Common myeloid progenitor, CD34-positive (primary cell): ENCODE measurements around the gene DAAM2.

Experiments used
- CTCF ChIA-PET: fragments of 350-600 bp; sonication (Branson Sonifier 250); formaldehyde crosslinking; loops from one replicate; lab custom pipeline; 2021; ENCODE audit warnings: antibody characterized with exemption; lab: Charles Lee
- POLR2A ChIA-PET: fragments of 350-600 bp; sonication (Branson Sonifier 250); formaldehyde crosslinking; loops from one replicate; lab custom pipeline; 2021; ENCODE audit warnings: antibody characterized with exemption; lab: Charles Lee
- DNase-seq, 3 donors: peaks; one replicate each; pipeline versions ENCODE4 v3.0.0 to v3.0.0-alpha.2; 2013
- H3K27ac ChIP-seq, 2 experiments: 1 replicate in 1 of 2; 2 replicates in 1 of 2; pipeline ENCODE4 v1.7.0; 2013; ENCODE audit warnings: inconsistent platforms in 2 of 2, low read length in 2 of 2, mild to moderate bottlenecking in 2 of 2, low read depth in 1 of 2, moderate library complexity in 1 of 2; ENCODE audit not compliant: severe bottlenecking in 2 of 2, insufficient read depth in 1 of 2, poor library complexity in 1 of 2
- H3K27me3 ChIP-seq, 5 experiments: replicated peaks in 2 of 5; 1 replicate in 3 of 5; 2 replicates in 2 of 5; pipeline versions ENCODE4 v1.6.1 to v1.7.0; 2013; ENCODE audit warnings: low read length in 4 of 5, mild to moderate bottlenecking in 2 of 5, moderate library complexity in 2 of 5, inconsistent platforms in 1 of 5; ENCODE audit not compliant: insufficient read depth in 5 of 5, control insufficient read depth in 4 of 5
- H3K36me3 ChIP-seq, 4 experiments: 1 replicate in 2 of 4; 2 replicates in 2 of 4; pipeline versions ENCODE4 v1.6.1 to v1.7.0; 2013; ENCODE audit warnings: low read length in 3 of 4, control low read depth in 1 of 4, mild to moderate bottlenecking in 1 of 4; ENCODE audit not compliant: control insufficient read depth in 4 of 4, insufficient read depth in 4 of 4
- H3K4me1 ChIP-seq, 4 experiments: 1 replicate in 3 of 4; 2 replicates in 1 of 4; pipeline versions ENCODE4 v1.6.1 to v1.7.1; 2013; ENCODE audit warnings: low read length in 3 of 4, mild to moderate bottlenecking in 3 of 4, control low read depth in 1 of 4, inconsistent platforms in 1 of 4, moderate library complexity in 1 of 4; ENCODE audit not compliant: control insufficient read depth in 4 of 4, insufficient read depth in 4 of 4; ENCODE audit errors: control extremely low read depth in 1 of 4
- H3K4me3 ChIP-seq, 7 experiments: 1 replicate in 4 of 7; 2 replicates in 3 of 7; pipeline versions ENCODE4 v1.5.1 to v1.7.0; 2013; ENCODE audit warnings: mild to moderate bottlenecking in 7 of 7, low read length in 6 of 7, moderate library complexity in 6 of 7, inconsistent platforms in 2 of 7, low read depth in 2 of 7, control low read depth in 1 of 7; ENCODE audit not compliant: insufficient read depth in 4 of 7, control insufficient read depth in 1 of 7; ENCODE audit errors: extremely low read depth in 1 of 7
- H3K9me3 ChIP-seq, 5 experiments: 1 replicate in 4 of 5; 2 replicates in 1 of 5; pipeline versions ENCODE4 v1.6.1 to v1.7.1; 2013; ENCODE audit warnings: low read length in 4 of 5, mild to moderate bottlenecking in 2 of 5, inconsistent platforms in 1 of 5, low read depth in 1 of 5, moderate library complexity in 1 of 5; ENCODE audit not compliant: control insufficient read depth in 4 of 5, insufficient read depth in 2 of 5; ENCODE audit errors: control extremely low read depth in 1 of 5
- WGBS: methylation state at CpG from one replicate; pipeline ENCODE4 v1.1.5; 2013; ENCODE audit not compliant: insufficient coverage; 5-methylcytosine and 5-hydroxymethylcytosine counted together

Gene DAAM2

DNA sequence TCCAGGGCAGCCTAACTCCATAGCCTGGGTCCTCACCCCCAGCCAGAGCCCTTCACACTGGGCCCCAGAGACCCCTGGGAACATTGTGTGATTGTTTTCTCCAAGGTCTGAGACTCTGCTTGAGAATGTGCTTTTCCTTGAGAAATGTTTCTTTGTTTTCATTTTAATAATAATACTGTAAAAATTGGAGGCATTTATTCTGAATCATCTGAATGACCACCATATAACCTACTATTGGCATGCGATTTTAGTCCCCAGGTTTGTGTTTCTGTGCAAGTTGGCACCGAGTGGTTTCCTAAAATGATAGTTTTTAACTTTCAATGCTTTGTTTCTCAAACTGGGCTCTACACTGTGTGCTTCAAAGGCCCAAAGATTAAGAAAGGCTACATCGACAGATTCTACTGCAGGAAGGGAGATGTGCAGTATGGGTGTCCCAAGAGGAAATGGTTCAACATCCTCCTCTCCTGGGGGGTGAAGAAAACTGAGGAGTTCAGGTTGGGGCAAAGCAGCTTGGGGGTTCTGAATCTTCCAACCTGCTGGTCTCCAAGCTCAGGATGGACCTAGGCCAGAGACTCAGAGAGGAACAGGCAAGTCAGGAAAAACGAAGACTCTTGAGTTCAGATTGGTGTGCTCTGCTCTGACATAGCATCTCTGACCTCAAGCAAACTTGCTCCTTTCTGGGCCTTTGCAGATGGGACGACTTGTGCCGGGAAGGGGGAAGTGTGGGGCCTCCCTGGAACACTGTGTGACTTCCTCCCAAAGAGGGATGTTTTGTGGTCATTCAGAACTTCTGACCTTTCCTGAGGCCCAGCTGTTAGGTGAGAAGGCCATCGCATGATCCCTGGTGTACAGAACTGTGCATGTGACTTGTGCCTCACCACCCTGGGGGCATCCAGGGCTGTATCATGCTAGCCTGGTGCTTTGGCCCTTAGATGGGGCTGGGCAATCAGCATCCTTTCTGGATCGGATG lies 31.0 kb downstream of the DAAM2 start:
- DNase-seq: no peak
- Histone ChIP-seq H3K27ac (no peak overlapping the region), H3K4me3 (no peak overlapping the region), H3K4me1 (no peaks in the 10 kb centered on the region), H3K27me3 (peaks cover 0 to 9% (median 0%) of the 10 kb centered on the region in 5 experiments), H3K9me3 (no peaks in the 10 kb centered on the region), H3K36me3 (no peaks in the 10 kb centered on the region)
- WGBS: 58% methylated on average over 7 of the region's 8 CpGs
- ChIA-PET POLR2A (no interaction called here), CTCF (no interaction called here)

DNA sequence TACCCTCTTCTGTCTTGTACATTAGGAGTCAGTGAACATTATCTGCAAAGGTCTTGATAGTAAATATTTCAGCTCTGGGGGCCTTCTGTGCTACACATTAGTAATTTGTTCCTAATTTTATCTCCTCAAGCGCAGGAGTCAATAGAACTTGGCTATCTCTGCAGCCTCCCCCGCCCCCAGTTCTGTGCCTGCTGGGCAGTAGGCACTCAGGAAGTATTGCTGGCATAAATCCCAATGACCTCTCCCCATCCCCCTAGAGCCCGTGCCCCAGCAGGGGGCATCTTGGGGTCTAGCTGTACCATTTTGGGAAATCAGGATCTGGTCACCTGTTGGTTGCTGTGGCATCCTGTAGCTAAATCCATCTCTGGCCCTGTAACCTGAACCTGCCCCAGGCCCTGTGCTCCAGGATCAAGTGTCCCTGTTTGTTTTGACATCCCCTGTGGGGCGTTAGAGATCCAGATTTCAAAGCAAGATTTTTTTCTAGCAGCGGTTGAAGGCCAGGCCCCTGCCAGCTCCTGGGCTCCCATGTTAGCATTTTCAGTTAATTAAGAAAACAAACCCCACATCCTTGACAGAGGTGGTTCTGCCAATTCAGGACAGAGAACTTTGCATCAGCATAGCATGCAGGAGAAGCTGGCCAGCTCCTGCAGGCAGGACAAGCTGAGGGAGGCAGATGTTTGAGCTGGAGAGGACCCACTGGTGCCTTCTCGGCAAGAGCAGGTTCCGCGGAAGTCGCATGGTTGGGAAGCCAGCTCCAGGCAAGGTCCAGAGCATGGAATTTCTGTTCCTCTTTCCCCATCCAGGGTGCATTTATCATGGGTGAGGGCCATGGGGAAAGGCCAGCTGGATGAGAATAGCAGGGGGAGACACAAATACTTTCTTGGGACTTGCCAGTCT lies 32.1 kb downstream of the DAAM2 start:
- ChIA-PET CTCF (no interaction called here), POLR2A (no interaction called here)
- H3K27me3 ChIP-seq: peaks cover 0 to 9% (median 0%) of the 10 kb centered on the region in 5 experiments
- no peaks in the 10 kb centered on the region for H3K36me3 ChIP-seq
- H3K4me3 ChIP-seq: no peak overlapping the region
- no peak overlapping the region for H3K27ac ChIP-seq
- no peaks in the 10 kb centered on the region for H3K4me1 ChIP-seq
- WGBS: 93% methylated on average over 6 of the region's 9 CpGs
- no peak for DNase-seq
- H3K9me3 ChIP-seq: no peaks in the 10 kb centered on the region

DNA sequence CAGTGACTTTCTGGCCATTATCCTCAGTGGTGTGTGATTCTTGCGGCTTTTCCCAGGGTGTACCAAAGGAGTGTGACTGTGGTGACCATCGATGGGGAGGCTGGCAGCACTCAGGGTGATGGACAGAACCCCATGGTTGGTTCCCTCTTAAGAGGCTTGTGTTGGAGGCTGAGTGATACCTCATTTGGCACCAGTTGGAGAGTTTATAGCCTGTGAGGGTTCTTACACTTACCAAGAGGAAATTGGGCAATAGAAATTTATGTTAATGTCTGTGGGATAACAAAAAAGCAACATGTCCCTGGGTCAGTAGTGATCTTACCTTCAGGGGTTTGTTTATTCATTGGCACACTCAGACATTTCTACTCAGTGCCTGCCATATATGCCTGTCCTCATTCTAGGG lies 37.2 kb downstream of the DAAM2 start:
- 92% methylated on average over 2 of the region's 2 CpGs for WGBS
- POLR2A ChIA-PET: no interaction called here
- CTCF ChIA-PET: no interaction called here

DNA sequence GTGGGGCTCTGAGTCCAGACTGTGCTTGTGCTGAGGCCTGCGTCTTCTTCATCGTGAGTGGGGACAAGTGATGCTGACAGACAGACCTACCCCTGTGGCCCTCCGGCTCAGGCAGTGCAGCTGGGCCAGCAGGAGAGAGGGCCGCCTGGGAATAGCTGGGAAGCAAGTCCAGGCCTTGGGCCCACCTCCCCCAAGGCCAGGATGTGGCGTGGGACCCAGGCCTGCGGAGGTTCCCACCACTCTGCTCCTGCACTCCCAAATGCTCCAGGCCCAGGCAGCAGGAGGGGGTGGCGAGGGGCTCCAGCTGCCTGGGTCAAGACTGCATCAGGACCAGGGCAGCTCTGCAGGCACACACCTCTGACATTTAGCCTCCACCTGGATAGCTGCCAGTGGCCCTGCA lies 38.3 kb downstream of the DAAM2 start:
- Histone ChIP-seq H3K27me3 (peaks cover 0 to 15% (median 4%) of the 10 kb centered on the region in 5 experiments), H3K9me3 (no peaks in the 10 kb centered on the region), H3K36me3 (no peaks in the 10 kb centered on the region), H3K4me3 (no peak overlapping the region), H3K4me1 (no peaks in the 10 kb centered on the region), H3K27ac (no peak overlapping the region)
- POLR2A ChIA-PET: no interaction called here
- DNase-seq: no peak
- CTCF ChIA-PET: no interaction called here
- WGBS: 100% methylated on average over 6 of the region's 7 CpGs

More for the DNA sequence above, 37.2 kb downstream of the DAAM2 start:
- Histone ChIP-seq H3K9me3 (no peaks in the 10 kb centered on the region), H3K27me3 (peaks cover 0 to 7% (median 3%) of the 10 kb centered on the region in 5 experiments), H3K36me3 (no peaks in the 10 kb centered on the region), H3K4me3 (no peak overlapping the region), H3K4me1 (no peaks in the 10 kb centered on the region), H3K27ac (no peak overlapping the region)
- no peak for DNase-seq

DNA sequence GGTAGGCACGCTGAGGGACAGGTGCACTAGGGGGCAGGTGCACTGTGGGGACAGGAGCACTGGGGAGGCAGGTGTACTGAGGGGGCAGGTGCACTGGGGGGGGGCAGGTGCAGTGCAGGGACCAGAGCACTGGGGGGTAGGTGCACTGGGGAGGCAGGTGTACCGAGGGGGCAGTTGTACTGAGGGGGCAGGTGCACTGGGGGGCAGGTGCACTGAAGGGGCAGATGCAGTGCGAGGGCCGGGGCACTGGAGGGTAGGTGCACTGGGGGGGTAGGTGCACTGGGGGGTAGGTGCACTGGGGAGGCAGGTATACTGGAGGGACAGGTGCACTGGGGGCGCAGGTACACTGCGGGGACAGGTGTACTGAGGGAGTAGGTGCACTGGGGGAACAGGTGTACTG lies 39.5 kb downstream of the DAAM2 start:
- WGBS: 100% methylated on average over 2 of the region's 6 CpGs
- ChIA-PET CTCF (no interaction called here), POLR2A (no interaction called here)
- Histone ChIP-seq H3K27me3 (peaks cover 0 to 25% (median 3%) of the 10 kb centered on the region in 5 experiments), H3K27ac (no peak overlapping the region), H3K9me3 (no peaks in the 10 kb centered on the region), H3K4me3 (no peak overlapping the region), H3K4me1 (no peaks in the 10 kb centered on the region), H3K36me3 (no peaks in the 10 kb centered on the region)
- DNase-seq: no peak

DNA sequence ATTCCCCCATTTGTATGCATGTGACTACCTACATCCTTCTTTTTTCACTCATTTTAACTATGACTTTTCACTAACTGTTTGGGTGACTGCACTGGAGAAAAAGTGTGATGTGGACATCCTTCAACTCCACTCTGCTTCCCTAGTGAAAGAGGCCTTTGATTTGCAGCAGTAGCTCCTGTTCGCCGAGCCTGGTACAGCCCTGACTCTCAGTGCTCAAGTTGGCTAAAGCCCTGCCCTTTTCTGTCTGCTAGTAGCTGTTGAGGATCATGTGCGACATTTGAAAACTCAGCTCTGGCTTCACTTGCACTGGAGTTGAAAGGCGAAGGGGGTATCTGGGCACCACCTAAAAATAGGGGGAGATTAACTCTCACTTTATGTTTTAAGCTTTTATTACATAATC lies 42.1 kb downstream of the DAAM2 start:
- no peak for DNase-seq
- Histone ChIP-seq H3K9me3 (no peaks in the 10 kb centered on the region), H3K4me1 (no peaks in the 10 kb centered on the region), H3K27ac (no peak overlapping the region), H3K36me3 (no peaks in the 10 kb centered on the region), H3K4me3 (no peak overlapping the region), H3K27me3 (peaks cover 0 to 32% (median 4%) of the 10 kb centered on the region in 5 experiments)
- WGBS: 100% methylated on average over 2 of the region's 4 CpGs
- POLR2A ChIA-PET: no interaction called here
- CTCF ChIA-PET: no interaction called here
